Stimulated activated naive B cell treated with anti-CD40 and anti-IgM and Interleukin-4, amounts not matched to agents 10 μg/mL and 1 μg/mL and 100 μg/mL, for 72 hours (primary cell): Measurements from ENCODE around the gene RALGAPA2.
A peak's percentile ranks its signal among the peaks of the same experiment; 100 is the strongest.

Source experiments
- ATAC-seq, 2 donors: fragments of 150-1000 bp; cut with Tn5 transposase; replicated peaks; 2 replicates each; pipeline ENCODE4 v1.10.0; 2021; ENCODE audit warnings: moderate library complexity in 1 of 2
- DNase-seq: peaks from one replicate; pipeline ENCODE4 v3.0.0; 2021
- H3K27ac Mint-ChIP-seq: one replicate; pipeline ENCODE4 v1.8.0; 2022; ENCODE audit warnings: mild to moderate bottlenecking, mixed read lengths
- H3K27me3 Mint-ChIP-seq, 2 donors: one replicate each; pipeline ENCODE4 v1.8.0; 2022; ENCODE audit warnings: mixed read lengths in 2 of 2
- H3K36me3 Mint-ChIP-seq, 2 donors: one replicate each; pipeline ENCODE4 v1.8.0; 2022; ENCODE audit warnings: mixed read lengths in 2 of 2, mild to moderate bottlenecking in 1 of 2
- H3K4me1 Mint-ChIP-seq, 2 donors: one replicate each; pipeline ENCODE4 v1.8.0; 2022; ENCODE audit warnings: mixed read lengths in 2 of 2, mild to moderate bottlenecking in 1 of 2
- H3K4me3 Mint-ChIP-seq, 2 donors: one replicate each; pipeline ENCODE4 v1.8.0; 2022; ENCODE audit warnings: mild to moderate bottlenecking in 2 of 2, mixed read lengths in 2 of 2, moderate library complexity in 1 of 2
- H3K9me3 Mint-ChIP-seq, 2 donors: one replicate each; pipeline ENCODE4 v1.8.0; 2022; ENCODE audit warnings: mixed read lengths in 2 of 2, mild to moderate bottlenecking in 1 of 2

The RALGAPA2 gene

DNA sequence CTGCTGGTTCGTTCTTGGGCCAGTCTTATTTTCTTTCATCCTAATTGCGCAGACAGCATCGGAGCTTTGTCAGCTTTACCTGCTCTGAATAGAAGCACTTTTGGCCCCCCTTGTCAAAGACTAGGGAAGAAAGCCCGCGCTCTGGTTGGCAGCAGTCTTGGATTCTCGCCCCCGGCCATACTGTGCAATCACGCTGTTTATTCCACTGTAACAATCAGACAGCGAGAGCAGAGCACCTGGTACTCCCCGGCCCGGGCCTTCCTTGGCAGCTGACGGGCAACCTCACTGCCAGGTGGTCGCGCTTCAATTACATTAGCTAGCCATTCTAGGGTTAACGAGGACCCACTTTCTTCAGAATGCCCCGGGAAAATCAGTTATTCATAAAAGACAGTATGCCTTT is 272.0 kb downstream of the RALGAPA2 start:
- Mint-ChIP-seq H3K36me3 (peaks cover 15 to 19% of the 10 kb centered on the region in 2 donors), H3K4me3 (no peak overlapping the region), H3K27ac (no peak overlapping the region), H3K9me3 (no peaks in the 10 kb centered on the region), H3K4me1 (peaks cover 11 to 26% of the 10 kb centered on the region in 2 donors), H3K27me3 (no peaks in the 10 kb centered on the region)
- DNase-seq (no peak), ATAC-seq (no peak)

DNA sequence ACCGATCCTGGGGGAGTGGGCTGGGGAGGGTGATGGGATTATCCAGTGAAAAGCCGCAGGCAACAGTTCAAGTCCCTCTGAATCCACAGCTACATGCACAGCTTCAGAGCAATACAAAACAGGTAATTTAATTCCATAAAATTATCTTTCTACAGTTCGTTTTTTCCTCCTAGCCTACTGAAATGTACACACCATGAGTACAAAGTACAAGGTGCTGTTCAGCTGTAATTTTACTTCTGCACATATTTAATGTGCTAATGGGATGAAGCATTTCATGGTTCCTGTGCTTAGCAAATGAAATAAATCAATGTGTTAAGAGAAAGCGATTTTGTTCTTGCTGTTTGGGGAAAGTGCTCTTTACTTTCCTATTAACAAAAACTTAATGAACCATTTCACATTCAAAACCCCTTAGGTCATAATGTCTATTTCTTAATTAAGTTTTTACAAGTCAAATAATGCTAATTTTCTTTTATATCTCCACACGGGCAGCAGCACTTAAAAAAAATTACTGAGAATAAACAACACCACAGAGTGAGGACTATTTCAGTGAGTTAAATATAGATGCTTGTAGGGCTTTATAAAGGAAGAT is 272.7 kb downstream of the RALGAPA2 start:
- ATAC-seq (no peak), DNase-seq (no peak)
- no peak overlapping the region for H3K27ac Mint-ChIP-seq
- H3K36me3 Mint-ChIP-seq = peaks cover 18 to 24% of the 10 kb centered on the region in 2 donors
- H3K27me3 Mint-ChIP-seq = no peaks in the 10 kb centered on the region
- no peaks in the 10 kb centered on the region for H3K9me3 Mint-ChIP-seq
- peaks cover 11 to 31% of the 10 kb centered on the region in 2 donors for H3K4me1 Mint-ChIP-seq
- H3K4me3 Mint-ChIP-seq = no peak overlapping the region

DNA sequence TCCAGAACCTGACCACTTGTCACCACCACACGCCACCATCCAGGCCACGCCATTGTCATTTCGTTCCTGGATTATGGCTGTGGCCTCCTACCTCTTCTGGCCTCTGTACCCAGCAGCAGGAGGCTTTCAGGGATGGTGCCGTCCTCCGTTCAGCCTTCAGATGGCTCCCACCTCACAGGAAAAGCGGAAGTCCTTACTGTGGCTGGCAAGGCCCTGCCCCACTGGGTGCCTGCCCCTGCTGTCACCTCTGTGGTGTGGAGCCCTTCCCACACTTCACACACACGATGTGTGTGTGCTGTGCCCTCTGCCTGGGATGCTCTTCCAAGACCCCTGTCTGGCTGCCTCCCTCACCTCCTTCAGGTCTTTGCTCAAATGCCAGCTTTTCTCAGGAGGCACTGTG is 275.1 kb downstream of the RALGAPA2 start:
- Mint-ChIP-seq H3K4me1 (peaks cover 5 to 20% of the 10 kb centered on the region in 2 donors), H3K27ac (no peak overlapping the region), H3K36me3 (peaks cover 22 to 32% of the 10 kb centered on the region in 2 donors)

DNA sequence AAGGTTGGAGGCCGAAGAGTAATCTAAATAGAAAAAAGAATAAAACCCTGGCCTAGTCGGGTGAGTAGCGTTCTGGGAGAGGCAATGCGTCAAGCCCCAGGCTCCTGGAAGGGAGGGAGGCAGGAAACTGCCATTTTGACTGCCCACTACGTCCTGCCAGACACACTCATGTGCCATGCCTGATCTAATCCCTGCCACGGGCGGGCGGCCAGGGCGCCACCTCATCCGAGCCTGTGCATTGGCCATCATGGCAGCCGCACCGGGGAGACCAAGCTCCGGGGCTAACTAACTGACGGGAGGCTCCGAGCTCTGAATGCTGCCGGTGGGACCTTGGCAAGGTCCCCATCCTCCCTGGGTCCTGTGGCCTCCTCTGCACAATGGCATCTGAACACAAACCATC is 275.8 kb downstream of the RALGAPA2 start:
- Mint-ChIP-seq H3K36me3 (peaks cover 22 to 32% of the 10 kb centered on the region in 2 donors), H3K4me3 (no peak overlapping the region), H3K27ac (no peak overlapping the region), H3K27me3 (no peaks in the 10 kb centered on the region), H3K4me1 (peaks cover 5 to 20% of the 10 kb centered on the region in 2 donors), H3K9me3 (no peaks in the 10 kb centered on the region)
- no peak for DNase-seq
- no peak for ATAC-seq

More for the DNA sequence above, 275.1 kb downstream of the RALGAPA2 start:
- no peaks in the 10 kb centered on the region for H3K27me3 Mint-ChIP-seq
- no peaks in the 10 kb centered on the region for H3K9me3 Mint-ChIP-seq
- no peak for ATAC-seq
- no peak overlapping the region for H3K4me3 Mint-ChIP-seq
- no peak for DNase-seq

DNA sequence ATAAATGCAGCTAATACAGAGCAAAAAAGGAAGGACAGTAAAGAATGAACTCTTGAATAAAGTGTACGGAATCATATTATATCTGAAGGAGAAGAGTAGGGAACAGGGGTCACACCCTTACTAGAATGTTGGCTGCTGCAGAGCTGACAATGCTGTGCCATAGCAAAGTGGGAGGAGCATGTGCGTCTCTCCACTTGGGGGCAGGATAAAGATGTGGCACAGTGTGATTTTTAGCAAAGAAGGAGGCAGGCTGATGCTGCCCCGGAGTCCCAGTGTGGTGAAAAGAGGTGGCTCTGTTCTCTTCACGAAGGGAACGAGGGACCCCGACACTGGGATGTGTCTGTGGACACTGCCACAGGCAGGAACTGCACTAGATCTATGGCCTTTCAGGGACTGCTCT is 277.0 kb downstream of the RALGAPA2 start:
- ATAC-seq = no peak
- Mint-ChIP-seq H3K9me3 (no peaks in the 10 kb centered on the region), H3K27ac (no peak overlapping the region), H3K4me3 (no peak overlapping the region), H3K4me1 (peaks cover 3 to 12% of the 10 kb centered on the region in 2 donors), H3K36me3 (peaks cover 17 to 28% of the 10 kb centered on the region in 2 donors), H3K27me3 (no peaks in the 10 kb centered on the region)
- DNase-seq = no peak

DNA sequence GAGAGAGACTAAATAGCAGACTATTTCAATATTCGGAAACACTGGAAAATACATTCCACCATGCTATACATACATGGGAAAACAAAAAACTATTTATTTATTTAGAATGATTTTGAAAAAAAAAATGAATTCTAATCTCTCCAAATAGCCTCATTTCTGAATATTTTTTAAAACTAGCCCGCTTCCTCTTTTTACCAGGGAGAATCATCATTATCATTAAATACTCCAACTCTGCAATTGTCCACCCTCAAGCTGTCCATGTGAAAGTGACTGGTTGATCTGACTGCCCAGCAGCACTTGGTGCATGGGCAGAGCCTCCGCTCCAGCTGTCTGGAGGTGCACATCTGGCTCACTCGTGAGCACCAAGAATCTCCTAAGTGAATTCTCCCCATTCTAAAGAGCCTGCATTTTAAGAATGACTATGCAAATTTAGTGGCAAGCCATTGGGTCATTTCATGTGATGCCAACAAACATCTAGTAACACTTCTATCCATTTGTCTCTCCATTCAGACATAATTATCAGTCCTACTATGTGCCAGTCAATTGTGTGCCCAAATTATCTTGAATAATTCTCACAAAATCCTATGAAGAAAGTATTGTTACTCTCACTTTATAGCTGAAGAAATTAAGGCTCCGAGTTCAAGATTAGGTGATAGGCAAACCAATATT is 279.7 kb downstream of the RALGAPA2 start:
- peaks cover 5 to 12% of the 10 kb centered on the region in 2 donors for H3K4me1 Mint-ChIP-seq
- no peak for DNase-seq
- H3K27ac Mint-ChIP-seq = peak overlapping the region; percentile 48
- no peaks in the 10 kb centered on the region for H3K27me3 Mint-ChIP-seq
- no peak overlapping the region for H3K4me3 Mint-ChIP-seq
- H3K36me3 Mint-ChIP-seq = peaks cover 19 to 28% of the 10 kb centered on the region in 2 donors
- H3K9me3 Mint-ChIP-seq = no peaks in the 10 kb centered on the region
- no peak for ATAC-seq

DNA sequence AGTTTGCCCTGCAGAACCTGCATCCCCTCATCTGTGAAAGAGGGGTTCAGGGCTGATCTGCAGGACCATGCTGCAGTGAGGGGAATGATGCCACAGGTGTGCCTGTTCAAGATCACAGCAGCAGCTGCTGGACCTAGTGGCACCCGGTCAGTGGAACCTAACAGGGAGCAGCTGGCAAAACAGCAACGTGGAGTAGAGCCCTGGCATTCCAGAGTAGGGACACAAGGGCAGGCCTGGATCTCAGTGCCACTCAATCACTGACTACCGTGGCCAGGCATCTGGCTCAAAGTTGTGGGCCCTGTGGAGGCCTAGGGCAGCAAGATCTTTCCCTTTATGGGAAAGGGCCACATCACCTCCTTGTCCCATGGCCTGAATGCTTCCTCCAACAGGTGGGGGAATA is 282.4 kb downstream of the RALGAPA2 start:
- DNase-seq = no peak
- Mint-ChIP-seq H3K9me3 (no peaks in the 10 kb centered on the region), H3K36me3 (peaks cover 11 to 17% of the 10 kb centered on the region in 2 donors), H3K27me3 (no peaks in the 10 kb centered on the region), H3K27ac (no peak overlapping the region), H3K4me3 (no peak overlapping the region), H3K4me1 (peaks cover 16 to 17% of the 10 kb centered on the region in 2 donors)
- no peak for ATAC-seq

DNA sequence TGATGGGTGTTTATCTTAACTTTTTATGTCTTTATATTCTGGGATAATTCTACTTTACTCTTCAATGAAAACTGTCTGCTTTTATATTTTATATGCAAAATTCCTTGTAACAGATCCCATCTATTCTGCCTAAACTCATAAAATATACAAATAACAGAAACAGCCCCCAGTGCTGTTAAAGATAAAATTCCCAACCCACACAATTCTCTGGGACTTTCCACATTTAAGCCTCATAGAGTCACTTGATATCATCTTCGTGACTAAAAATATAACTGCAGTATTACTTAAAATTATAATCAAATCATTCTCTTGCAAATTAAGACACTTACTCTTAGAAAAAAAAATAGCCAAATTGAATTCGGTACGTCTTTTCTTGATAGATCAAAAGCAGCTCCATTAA is 284.4 kb downstream of the RALGAPA2 start:
- DNase-seq (no peak), ATAC-seq (no peak)
- H3K27ac Mint-ChIP-seq = no peak overlapping the region
- H3K27me3 Mint-ChIP-seq = no peaks in the 10 kb centered on the region
- peaks cover 13 to 15% of the 10 kb centered on the region in 2 donors for H3K36me3 Mint-ChIP-seq
- peaks cover 16 to 17% of the 10 kb centered on the region in 2 donors for H3K4me1 Mint-ChIP-seq
- H3K9me3 Mint-ChIP-seq = no peaks in the 10 kb centered on the region
- H3K4me3 Mint-ChIP-seq = no peak overlapping the region

DNA sequence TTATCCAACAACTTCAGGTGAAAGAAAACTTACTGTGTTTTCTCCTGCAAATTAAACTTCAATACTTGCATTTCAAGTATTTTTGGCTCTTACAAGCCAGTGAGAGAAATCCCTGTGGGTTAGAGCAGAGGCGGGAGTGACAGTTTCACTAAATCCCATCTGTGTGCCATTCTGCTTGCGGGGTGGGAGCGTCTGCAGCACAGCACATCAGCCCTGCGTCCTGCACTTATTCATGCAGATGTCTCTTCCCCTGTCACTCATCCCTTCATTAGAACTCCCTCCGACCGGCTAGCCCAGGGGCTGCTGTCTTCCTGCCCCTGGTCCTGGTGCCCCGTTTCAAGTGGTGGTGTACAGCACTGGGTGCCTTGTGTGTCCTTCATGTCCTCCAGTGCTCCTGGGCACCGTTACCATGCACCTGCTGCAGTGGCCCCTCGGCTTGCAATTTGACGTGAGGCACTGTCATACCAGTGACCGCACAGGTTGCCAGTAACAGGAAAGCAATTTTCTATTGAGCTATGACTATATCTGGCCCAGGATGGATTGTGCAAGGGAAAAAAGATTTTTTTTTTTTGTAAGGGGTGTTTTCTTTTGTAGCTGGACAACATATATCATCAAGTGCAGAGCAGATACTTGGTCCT is 285.1 kb downstream of the RALGAPA2 start:
- DNase-seq (no peak), ATAC-seq (no peak)
- no peaks in the 10 kb centered on the region for H3K9me3 Mint-ChIP-seq
- no peak overlapping the region for H3K27ac Mint-ChIP-seq
- H3K36me3 Mint-ChIP-seq = peaks cover 19% of the 10 kb centered on the region in 2 donors
- H3K27me3 Mint-ChIP-seq = no peaks in the 10 kb centered on the region
- peaks cover 11 to 18% of the 10 kb centered on the region in 2 donors for H3K4me1 Mint-ChIP-seq
- no peak overlapping the region for H3K4me3 Mint-ChIP-seq

DNA sequence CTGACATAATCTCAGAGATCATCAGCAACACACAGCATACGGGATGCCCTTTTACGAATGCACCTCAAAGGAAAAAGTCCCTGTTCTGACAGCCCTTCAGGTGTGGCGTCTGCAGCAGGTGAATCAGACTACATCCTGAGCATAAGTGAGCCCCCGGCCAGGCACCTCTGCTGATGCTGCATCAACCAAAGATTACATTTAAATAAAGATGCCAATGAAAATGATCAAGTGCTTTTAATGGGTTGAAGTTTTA is 285.9 kb downstream of the RALGAPA2 start:
- peak overlapping the region; percentile 53 for H3K27ac Mint-ChIP-seq
- ATAC-seq = no peak
- H3K36me3 Mint-ChIP-seq = peaks cover 20 to 22% of the 10 kb centered on the region in 2 donors
- no peaks in the 10 kb centered on the region for H3K27me3 Mint-ChIP-seq
- DNase-seq = no peak
- no peaks in the 10 kb centered on the region for H3K9me3 Mint-ChIP-seq
- no peak overlapping the region for H3K4me3 Mint-ChIP-seq
- peaks cover 11 to 18% of the 10 kb centered on the region in 2 donors for H3K4me1 Mint-ChIP-seq

DNA sequence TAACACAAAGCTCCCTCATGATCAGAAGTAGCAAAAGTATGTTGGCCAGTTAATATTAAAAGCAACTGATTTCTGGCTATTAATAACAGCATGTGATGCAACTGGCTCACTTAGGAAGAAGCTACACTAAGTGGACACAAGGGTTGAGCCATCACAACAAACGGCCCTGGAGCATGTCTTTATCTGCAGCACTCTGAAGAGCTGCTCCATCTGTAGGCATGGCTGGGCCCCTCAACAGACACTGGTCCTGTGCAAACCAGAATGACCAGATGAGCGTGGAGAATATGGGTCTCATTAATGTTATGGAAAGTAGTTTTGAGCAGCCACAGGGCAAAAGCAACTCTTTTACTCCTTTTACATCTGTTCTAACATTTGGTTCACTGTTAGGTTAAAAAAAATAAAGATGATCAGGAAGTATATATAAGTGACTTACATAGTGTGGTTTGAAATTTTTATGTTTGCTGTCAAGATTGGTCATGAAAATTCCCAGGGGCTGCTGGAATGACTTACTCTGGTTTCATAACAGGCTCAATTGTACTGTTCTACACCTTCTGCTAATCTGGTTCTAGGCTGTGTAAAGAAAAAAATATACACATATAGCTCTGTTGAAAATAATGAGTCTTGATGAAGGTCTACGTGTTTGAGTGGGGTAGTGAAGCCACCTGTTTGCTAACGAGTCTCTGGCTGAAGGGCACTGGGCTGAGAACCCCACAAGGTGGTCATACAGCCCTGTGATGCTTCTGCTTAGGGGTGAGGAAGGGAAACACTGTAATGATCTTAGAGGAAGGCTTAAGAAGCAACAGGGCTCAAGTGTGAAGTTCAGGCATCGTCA is 286.4 kb downstream of the RALGAPA2 start:
- peak overlapping the region; percentile 53 for H3K27ac Mint-ChIP-seq

DNA sequence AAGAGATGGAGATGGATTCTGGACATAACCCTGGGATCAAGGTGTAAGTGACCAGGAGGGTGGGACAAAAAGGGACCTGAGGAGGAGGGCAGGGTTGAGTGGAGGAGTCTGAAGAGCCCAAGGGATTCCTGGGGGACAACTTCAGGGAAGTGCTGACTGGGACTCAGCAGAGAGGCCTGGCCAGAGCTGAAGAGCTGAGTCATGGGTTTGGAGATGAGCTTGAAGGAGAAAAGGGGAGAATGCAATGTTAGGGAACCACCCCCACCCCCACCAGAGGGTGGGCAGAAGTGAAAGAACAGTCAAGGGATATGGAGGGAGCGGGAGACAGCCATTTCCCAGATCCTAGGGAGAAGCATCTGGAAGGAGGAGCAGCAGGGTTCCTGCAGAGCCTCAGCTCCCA is 289.3 kb downstream of the RALGAPA2 start:
- Mint-ChIP-seq H3K27ac (no peak overlapping the region), H3K27me3 (no peaks in the 10 kb centered on the region), H3K36me3 (peaks cover 30 to 32% of the 10 kb centered on the region in 2 donors), H3K4me3 (no peak overlapping the region), H3K4me1 (peaks cover 14 to 20% of the 10 kb centered on the region in 2 donors), H3K9me3 (peaks cover 0 to 3% of the 10 kb centered on the region in 2 donors)
- DNase-seq = no peak
- no peak for ATAC-seq

More for the DNA sequence above, 286.4 kb downstream of the RALGAPA2 start:
- peaks cover 11 to 18% of the 10 kb centered on the region in 2 donors for H3K4me1 Mint-ChIP-seq
- no peak overlapping the region for H3K4me3 Mint-ChIP-seq
- peak; percentile 56 to 84 for ATAC-seq
- DNase-seq = no peak
- no peaks in the 10 kb centered on the region for H3K9me3 Mint-ChIP-seq
- no peaks in the 10 kb centered on the region for H3K27me3 Mint-ChIP-seq
- H3K36me3 Mint-ChIP-seq = peaks cover 21 to 23% of the 10 kb centered on the region in 2 donors

DNA sequence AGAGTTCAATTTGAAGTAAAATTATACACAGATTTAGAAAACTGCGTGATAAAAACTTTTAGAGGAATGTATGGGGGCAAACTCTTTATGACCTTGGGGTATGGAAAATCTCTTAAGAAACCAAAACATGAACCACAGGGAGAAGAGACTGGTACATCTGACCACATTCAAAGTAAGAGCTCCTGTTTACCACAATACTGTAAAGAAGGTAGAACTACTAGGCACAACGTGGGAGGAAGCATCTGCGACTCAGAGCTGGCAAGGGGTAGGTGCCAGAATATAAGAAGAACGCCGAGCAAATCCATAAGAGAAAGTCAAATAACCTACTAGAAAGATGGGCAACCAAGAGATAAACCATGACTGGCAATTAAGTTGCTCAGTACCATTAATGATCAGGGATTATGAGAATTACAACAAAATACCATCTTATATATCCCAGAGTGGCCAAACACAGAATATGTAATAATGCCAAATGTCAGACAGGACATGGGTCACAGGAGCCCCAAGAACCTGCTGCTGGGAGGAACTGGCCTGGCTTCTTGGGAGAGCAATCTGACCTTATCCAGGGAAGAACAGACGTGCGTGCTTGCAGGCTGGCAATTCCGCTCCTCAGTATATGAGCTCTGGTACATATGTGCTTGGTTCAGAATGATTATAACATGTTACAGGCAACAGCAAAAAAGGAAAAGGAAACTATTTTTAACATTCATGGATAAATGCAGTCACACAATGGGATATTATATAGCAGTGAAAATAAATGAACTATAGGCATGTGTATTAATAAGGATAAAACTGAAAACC is 294.4 kb downstream of the RALGAPA2 start:
- Mint-ChIP-seq H3K4me1 (peaks cover 12 to 25% of the 10 kb centered on the region in 2 donors), H3K4me3 (no peak overlapping the region), H3K27ac (peak overlapping the region; percentile 63), H3K27me3 (no peaks in the 10 kb centered on the region), H3K36me3 (peaks cover 34 to 38% of the 10 kb centered on the region in 2 donors), H3K9me3 (peaks cover 0 to 4% of the 10 kb centered on the region in 2 donors)
- DNase-seq (no peak), ATAC-seq (peak; percentile 61 to 69)

DNA sequence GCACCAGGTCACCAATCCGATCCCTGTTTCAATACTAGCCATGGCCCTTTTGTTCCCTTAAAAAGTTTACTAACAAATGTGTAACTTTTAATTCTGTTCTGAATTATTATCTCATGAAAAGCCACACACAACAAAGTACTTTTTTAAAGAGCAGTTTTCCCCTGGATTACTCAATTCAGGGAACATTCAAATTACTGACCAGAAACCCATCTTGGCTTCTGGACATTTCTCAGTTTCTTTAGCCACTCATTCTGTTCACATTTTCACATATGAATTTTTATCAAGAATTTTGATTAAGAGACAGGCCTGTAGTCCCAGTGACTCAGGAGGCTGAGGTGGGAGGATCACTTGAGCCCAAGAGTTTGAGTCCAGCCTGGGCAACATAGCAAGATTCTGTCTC is 297.1 kb downstream of the RALGAPA2 start:
- Mint-ChIP-seq H3K4me3 (no peak overlapping the region), H3K27ac (no peak overlapping the region), H3K4me1 (peaks cover 9 to 32% of the 10 kb centered on the region in 2 donors), H3K9me3 (peaks cover 0 to 4% of the 10 kb centered on the region in 2 donors), H3K36me3 (peaks cover 18 to 27% of the 10 kb centered on the region in 2 donors), H3K27me3 (no peaks in the 10 kb centered on the region)
- no peak for ATAC-seq
- DNase-seq = no peak
